ENCODE data around the gene PHACTR4. TPM values are rescaled to one million over a fixed set of nuclear protein-coding genes. Genes with fewer than 3 reads are reported as not detected.

Gene PHACTR4
- total and polyA plus RNA-seq, 2 of the 8 experiments (the other 6 are each of a cell fraction or from before 2014, with no cell fraction given): 23.7 to 57.8 TPM

GRCh38 chr1:28380394-28380793 is 10.9 kb downstream of the PHACTR4 start:
- no peak overlapping the region for H3K4me3 ChIP-seq (ENCODE audit: extremely low read depth in 1 of 4, insufficient read depth in 2 of 4, low read depth in 3 of 4, low read length in 4 of 4)
- no peak overlapping the region for H4K5ac ChIP-seq (ENCODE audit: insufficient read length, low read depth, low read length)
- no peak overlapping the region for H2BK5ac ChIP-seq (ENCODE audit: low read depth, low read length)
- H2BK12ac ChIP-seq (ENCODE audit: low read depth, low read length): no peak overlapping the region
- no peak overlapping the region for H2AFZ ChIP-seq (ENCODE audit: low read length)
- no peaks in the 10 kb centered on the region for H3K36me3 ChIP-seq (ENCODE audit: control insufficient read depth in 2 of 4, insufficient read depth in 4 of 4, low read length in 3 of 4)
- H3K9ac ChIP-seq (replicated peaks in 1 of 4; ENCODE audit: extremely low read depth in 1 of 4, low read depth in 3 of 4, low read length in 3 of 4): no peak overlapping the region
- H4K20me1 ChIP-seq (replicated peaks in 1 of 2; ENCODE audit: control insufficient read depth in 1 of 2, insufficient read depth in 2 of 2, low read length in 2 of 2): peaks cover 0 to 3% of the 10 kb centered on the region in 2 experiments
- H2BK20ac ChIP-seq (ENCODE audit: low read length): no peak overlapping the region
- no peak overlapping the region for H4K91ac ChIP-seq (replicated peaks; ENCODE audit: insufficient read length, low read length)
- H3K4me1 ChIP-seq (replicated peaks in 1 of 4; ENCODE audit: control insufficient read depth in 3 of 4, insufficient read depth in 4 of 4, low read length in 3 of 4): peaks cover 0 to 3% (median 0%) of the 10 kb centered on the region in 4 experiments; a peak in 1 of 7 replicates
- no peaks in the 10 kb centered on the region for H3K9me3 ChIP-seq (ENCODE audit: insufficient read depth in 2 of 2, low read depth in 1 of 2, low read length in 1 of 2)
- no peaks in the 10 kb centered on the region for H3K23me2 ChIP-seq (ENCODE audit: low read depth, low read length)
- no peak overlapping the region for H3K4me2 ChIP-seq (ENCODE audit: insufficient read depth in 1 of 2, low read depth in 2 of 2, low read length in 2 of 2)
- TF ChIP-seq KDM5A (IDR thresholded peaks at IDR 0.05; ENCODE audit: low read length): no peak
- TF ChIP-seq MAFK (IDR thresholded peaks at IDR 0.05; ENCODE audit: low read depth, low read length): no peak
- no peak for TF ChIP-seq USF2 (IDR thresholded peaks at IDR 0.05; ENCODE audit: low read length)
- no peak for TF ChIP-seq EZH2 (IDR thresholded peaks at IDR 0.05; ENCODE audit: low read depth, low read length, severe bottlenecking)
- no peak for TF ChIP-seq ZNF274 (IDR thresholded peaks at IDR 0.05; ENCODE audit: borderline replicate concordance, extremely low read depth, low read length)
- TF ChIP-seq ASH2L (IDR thresholded peaks at IDR 0.05; ENCODE audit: low read length): no peak
- TF ChIP-seq SP1 (IDR thresholded peaks at IDR 0.05; ENCODE audit: low read depth, low read length): no peak
- TF ChIP-seq SUZ12 (IDR thresholded peaks at IDR 0.05; ENCODE audit: low read length): no peak
- no peak for TF ChIP-seq HDAC2 (IDR thresholded peaks at IDR 0.05; ENCODE audit: borderline replicate concordance in 1 of 2, low read depth in 2 of 2, low read length in 2 of 2)
- H3K79me1 ChIP-seq (ENCODE audit: low read depth, low read length): no peaks in the 10 kb centered on the region; the same call in 1 of the 2 replicates
- H2BK15ac ChIP-seq (ENCODE audit: low read length): no peak overlapping the region
- WGBS, 2 experiments (ENCODE audit: extremely low coverage in 1 of 2, insufficient coverage in 1 of 2, insufficient read length in 1 of 2, insufficient replicate concordance in 2 of 2, low coverage in 1 of 2, low lambda C conversion rate in 2 of 2, missing lambda C conversion rate in 1 of 2): 88% methylated on average over 1 of the region's 1 CpG; no CpG with 5 or more reads in 1 of the 2 experiments
- no peak overlapping the region for H2AK5ac ChIP-seq (ENCODE audit: low read depth, low read length)
- H3K18ac ChIP-seq (ENCODE audit: extremely low read depth, low read length): no peak overlapping the region
- peaks cover 9 to 75% of the 10 kb centered on the region in 2 experiments for H3K79me2 ChIP-seq (ENCODE audit: control insufficient read depth in 1 of 2, insufficient read depth in 2 of 2, low read length in 2 of 2)
- H3K14ac ChIP-seq (ENCODE audit: insufficient read length): no peak overlapping the region
- POLR2A ChIA-PET (ENCODE audit: partially characterized antibody): no interaction called here
- no peak overlapping the region for H3K23ac ChIP-seq (ENCODE audit: insufficient read length)
- CTCF ChIA-PET (ENCODE audit: partially characterized antibody): interaction anchor here (1.5 kb wide), 1 partner anchor 14 kb away, joined by 3 read pairs; no protein-coding TSS in a partner anchor
- FAIRE-seq (no peak), DNase-seq (ENCODE audit: low read depth in 1 of 2, low spot score in 2 of 2) (no peak)
- no peak overlapping the region for H3K56ac ChIP-seq (replicated peaks; ENCODE audit: insufficient read length, low read depth, low read length)
- H2BK120ac ChIP-seq (replicated peaks; ENCODE audit: low read depth, low read length): no peak overlapping the region
- H3K4ac ChIP-seq (replicated peaks; ENCODE audit: insufficient read length, low read depth, low read length): no peak overlapping the region
- no peaks in the 10 kb centered on the region for H3K27me3 ChIP-seq (replicated peaks in 1 of 4; ENCODE audit: control insufficient read depth in 3 of 4, extremely low read depth in 1 of 4, insufficient read depth in 3 of 4, low read length in 3 of 4)
- H4K8ac ChIP-seq (ENCODE audit: extremely low read depth, insufficient read depth, low read length): no peak overlapping the region
- no peak overlapping the region for H3K27ac ChIP-seq (ENCODE audit: low read depth, low read length)

Data from H1 (cell line).